BE2C (cell line): ENCODE measurements around the gene GAST.
"Not testable (repeated sequence)": the region's sequence is repeated elsewhere in the genome, so short reads cannot be mapped to it uniquely, and the experiment has no call there.

ENCODE experiments used
- DNase-seq: peaks from one replicate; pipeline ENCODE4 v3.0.0-alpha.2; 2020
- H3K27me3 ChIP-seq: fragments of 250-450 bp; sonication (Bioruptor Pico); 2 replicates; pipeline ENCODE4 v1.5.1; 2020; ENCODE audit warnings: mild to moderate bottlenecking
- H3K36me3 ChIP-seq: fragments of 250-450 bp; sonication (Bioruptor Pico); 2 replicates; pipeline ENCODE4 v1.5.1; 2020; ENCODE audit warnings: mild to moderate bottlenecking
- H3K4me1 ChIP-seq: fragments of 250-450 bp; sonication (Bioruptor Pico); 2 replicates; pipeline ENCODE4 v1.5.1; 2020
- H3K4me3 ChIP-seq: 2 replicates; pipeline ENCODE4 v1.5.1; 2011; ENCODE audit warnings: low read depth, low read length
- H3K9me3 ChIP-seq: fragments of 250-450 bp; sonication (Bioruptor Pico); 2 replicates; pipeline ENCODE4 v1.5.1; 2020
- TF ChIP-seq, protein P1 (sequence below): IDR thresholded peaks from 2 replicates; pipeline ENCODE4 v1.5.1; 2012; ENCODE audit warnings: mild to moderate bottlenecking, low read depth, low read length

GAST gene

DNA sequence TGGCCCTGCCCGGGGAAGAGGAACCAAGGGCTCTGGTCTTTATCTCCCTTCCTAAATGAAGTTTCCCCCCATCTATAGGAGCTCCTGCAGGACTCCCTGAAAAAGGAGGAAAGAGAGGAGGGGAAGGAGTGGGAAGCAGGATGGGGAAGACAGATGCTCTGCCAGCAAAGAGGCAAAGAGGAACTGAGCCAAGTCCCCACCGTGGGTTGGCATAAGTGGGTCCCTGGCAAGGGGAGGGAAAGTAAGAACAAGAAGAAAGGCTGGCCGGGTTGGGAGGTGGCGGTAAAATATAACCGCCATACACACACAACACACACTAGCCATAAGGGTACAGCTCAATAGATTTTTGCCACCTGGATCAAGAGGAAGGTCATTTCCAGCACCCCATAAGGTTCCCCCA is 29.5 kb upstream of the GAST start:
- Histone ChIP-seq H3K36me3 (no peaks in the 10 kb centered on the region), H3K4me3 (no peak overlapping the region), H3K4me1 (peaks cover 15% of the 10 kb centered on the region), H3K27me3 (no peaks in the 10 kb centered on the region), H3K9me3 (no peaks in the 10 kb centered on the region)
- TF ChIP-seq, protein P1, sequence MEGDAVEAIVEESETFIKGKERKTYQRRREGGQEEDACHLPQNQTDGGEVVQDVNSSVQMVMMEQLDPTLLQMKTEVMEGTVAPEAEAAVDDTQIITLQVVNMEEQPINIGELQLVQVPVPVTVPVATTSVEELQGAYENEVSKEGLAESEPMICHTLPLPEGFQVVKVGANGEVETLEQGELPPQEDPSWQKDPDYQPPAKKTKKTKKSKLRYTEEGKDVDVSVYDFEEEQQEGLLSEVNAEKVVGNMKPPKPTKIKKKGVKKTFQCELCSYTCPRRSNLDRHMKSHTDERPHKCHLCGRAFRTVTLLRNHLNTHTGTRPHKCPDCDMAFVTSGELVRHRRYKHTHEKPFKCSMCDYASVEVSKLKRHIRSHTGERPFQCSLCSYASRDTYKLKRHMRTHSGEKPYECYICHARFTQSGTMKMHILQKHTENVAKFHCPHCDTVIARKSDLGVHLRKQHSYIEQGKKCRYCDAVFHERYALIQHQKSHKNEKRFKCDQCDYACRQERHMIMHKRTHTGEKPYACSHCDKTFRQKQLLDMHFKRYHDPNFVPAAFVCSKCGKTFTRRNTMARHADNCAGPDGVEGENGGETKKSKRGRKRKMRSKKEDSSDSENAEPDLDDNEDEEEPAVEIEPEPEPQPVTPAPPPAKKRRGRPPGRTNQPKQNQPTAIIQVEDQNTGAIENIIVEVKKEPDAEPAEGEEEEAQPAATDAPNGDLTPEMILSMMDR, result no peak
- no peak for DNase-seq

DNA sequence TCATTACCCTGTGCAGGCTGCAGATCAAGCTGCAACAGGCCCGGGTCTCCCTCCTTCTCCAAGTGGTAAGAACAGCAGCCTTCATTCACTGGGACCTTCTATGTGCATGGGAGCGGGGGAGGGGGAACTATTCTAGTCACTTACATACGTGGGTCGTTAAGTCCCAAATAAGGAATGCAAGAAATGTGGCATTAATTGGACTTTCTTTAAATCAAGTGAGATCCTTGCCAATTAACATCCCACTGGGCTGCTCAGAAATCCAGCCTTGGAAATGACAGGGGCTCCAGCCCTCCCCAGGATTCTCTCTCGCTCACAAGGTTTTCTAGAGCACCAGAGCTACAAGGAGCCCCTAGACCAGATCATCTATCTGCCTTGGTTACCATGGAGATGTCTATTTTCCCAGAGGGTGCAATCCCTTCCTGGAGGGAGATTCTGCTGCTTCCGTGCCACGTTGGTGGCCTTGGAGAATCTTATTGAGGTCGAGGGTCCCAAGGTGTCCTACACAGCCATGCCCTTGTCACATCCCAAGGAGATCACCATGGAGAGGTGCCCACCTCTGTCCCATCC is 28.6 kb upstream of the GAST start:
- H3K27me3 ChIP-seq, result no peaks in the 10 kb centered on the region
- H3K36me3 ChIP-seq, result no peaks in the 10 kb centered on the region
- TF ChIP-seq, protein P1, result no peak
- no peaks in the 10 kb centered on the region for H3K9me3 ChIP-seq
- no peak for DNase-seq
- 0 out of 2 replicates have a peak overlapping the region, but pooled peaks have one; percentile 4 for H3K4me3 ChIP-seq
- peaks cover 15% of the 10 kb centered on the region for H3K4me1 ChIP-seq

DNA sequence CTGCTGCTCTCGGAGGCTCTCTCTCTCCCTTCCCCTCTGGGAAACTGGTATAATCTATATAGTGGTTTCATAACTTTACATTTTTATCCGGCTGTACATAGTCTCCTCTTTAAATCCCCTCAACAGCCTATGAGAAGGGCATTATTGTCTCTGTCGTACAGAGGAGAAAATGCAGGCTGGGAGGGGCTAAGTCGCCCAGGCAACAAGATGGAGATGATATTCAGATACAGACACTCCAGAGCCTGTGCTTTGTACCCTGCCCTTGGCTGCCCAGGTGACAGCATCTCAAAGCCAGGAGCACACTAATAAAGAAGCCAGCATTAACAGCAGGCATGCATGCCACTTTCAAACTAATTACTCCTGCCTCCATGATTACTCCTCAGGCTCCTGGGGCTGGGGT is 28.1 kb upstream of the GAST start:
- Histone ChIP-seq H3K4me3 (0 out of 2 replicates have a peak overlapping the region, but pooled peaks have one; percentile 4), H3K27me3 (no peaks in the 10 kb centered on the region), H3K36me3 (peaks cover 3% of the 10 kb centered on the region; the same call in 1 of the 2 replicates), H3K4me1 (peaks cover 14% of the 10 kb centered on the region), H3K9me3 (no peaks in the 10 kb centered on the region)
- TF ChIP-seq, protein P1, result no peak
- DNase-seq, result peak; percentile 65

DNA sequence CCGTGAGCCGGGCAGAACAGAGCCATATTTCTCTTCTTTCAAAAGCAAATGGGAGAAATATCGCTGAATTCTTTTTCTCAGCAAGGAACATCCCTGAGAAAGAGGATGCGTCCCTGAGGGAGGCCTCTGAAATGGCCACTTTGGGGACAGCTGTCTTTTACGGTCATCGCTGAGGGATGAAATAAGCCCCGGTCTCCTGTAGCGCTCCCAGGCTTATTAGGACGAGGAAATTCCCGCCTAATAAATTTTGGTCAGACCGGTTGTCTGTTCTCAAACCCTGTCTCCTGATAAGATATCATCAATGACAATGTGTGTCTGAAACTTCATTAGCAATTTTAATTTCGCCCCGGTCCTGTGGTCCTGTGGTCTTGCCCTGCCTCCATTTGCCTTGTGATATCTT is 26.4 kb upstream of the GAST start:
- not testable (repeated sequence) for H3K9me3 ChIP-seq, DNase-seq, H3K27me3 ChIP-seq, H3K4me3 ChIP-seq
- H3K4me1 ChIP-seq, result peaks cover 11% of the 10 kb centered on the region
- H3K36me3 ChIP-seq, result peaks cover 17% of the 10 kb centered on the region

DNA sequence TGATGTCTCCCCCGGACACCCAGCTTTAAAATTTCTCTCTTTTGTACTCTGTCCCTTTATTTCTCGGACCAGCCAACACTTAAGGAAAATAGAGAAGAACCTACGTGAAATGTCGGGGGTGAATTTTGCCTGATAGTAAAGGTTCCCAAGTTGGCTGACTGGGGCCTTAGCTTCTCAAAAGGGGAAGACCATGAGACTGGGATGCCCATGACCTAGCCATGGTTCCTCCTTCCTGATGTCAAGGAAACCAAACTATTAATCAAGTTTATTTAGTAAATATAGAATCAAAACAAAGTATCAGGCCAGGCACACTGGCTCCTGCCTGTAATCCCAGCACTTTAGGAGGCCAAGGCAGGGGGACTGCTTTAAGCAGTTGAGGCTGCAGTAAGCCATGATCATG is 25.9 kb upstream of the GAST start:
- H3K27me3 ChIP-seq, result no peaks in the 10 kb centered on the region
- peaks cover 11% of the 10 kb centered on the region for H3K4me1 ChIP-seq
- TF ChIP-seq, protein P1, result no peak

DNA sequence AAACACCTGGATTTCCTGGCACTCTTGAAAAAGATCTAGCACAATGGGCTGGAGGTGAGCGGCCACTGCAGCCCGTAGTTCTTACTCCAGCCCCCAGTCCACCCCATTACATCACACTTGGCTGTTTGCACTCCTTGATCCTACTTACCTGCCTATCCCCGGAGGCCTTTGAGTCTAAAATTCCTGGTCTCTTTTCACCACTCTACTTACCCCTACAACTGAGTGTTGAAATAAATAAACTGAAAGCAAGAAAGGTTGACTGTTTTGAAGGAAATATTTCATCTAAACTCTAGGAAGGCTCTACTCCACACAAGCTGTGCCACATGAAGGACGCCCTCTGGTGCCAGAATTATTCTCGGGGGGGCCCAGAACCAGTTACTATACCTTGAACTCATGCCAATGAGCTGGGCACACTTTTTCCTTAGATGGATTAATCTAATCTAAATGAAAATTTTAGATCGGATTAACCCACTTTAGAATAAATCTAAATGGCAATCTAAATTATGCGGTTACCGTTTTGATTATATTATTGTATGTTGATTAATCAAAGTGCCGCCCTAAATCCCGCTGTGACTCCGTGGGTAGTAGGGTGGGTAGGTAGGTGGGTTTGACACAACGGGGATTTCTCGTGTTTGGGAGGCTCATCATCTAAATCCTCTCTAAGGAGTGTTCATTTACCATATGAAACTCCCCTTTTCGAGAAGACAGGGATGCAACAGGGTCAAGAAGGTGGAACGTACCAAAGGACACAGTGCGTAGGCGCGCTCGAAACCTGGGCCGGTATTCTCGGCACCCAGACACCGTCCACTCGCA is 24.1 kb upstream of the GAST start:
- peak overlapping the region; percentile 78 for H3K4me3 ChIP-seq
- peaks cover 40% of the 10 kb centered on the region for H3K36me3 ChIP-seq
- TF ChIP-seq, protein P1, result peak; percentile 49
- H3K4me1 ChIP-seq, result peaks cover 11% of the 10 kb centered on the region
- no peaks in the 10 kb centered on the region for H3K27me3 ChIP-seq
- DNase-seq, result peak; percentile 60
- no peaks in the 10 kb centered on the region for H3K9me3 ChIP-seq

More for the DNA sequence above, 25.9 kb upstream of the GAST start:
- DNase-seq, result no peak
- Histone ChIP-seq H3K9me3 (no peaks in the 10 kb centered on the region), H3K4me3 (no peak overlapping the region), H3K36me3 (peaks cover 22% of the 10 kb centered on the region)
